ENCODE results near the gene TTR.
A peak's percentile ranks its signal among the peaks of the same experiment; 100 is the strongest.

The TTR gene

GRCh38 chr18:31573051-31573450, 18.6 kb upstream of the TTR start:
- Mint-ChIP-seq H3K4me1 (peaks cover 6% of the 10 kb centered on the region), H3K27ac (peak overlapping the region in 1 of 2 donors; percentile 15), H3K9me3 (no peaks in the 10 kb centered on the region), H3K27me3 (no peaks in the 10 kb centered on the region), H3K4me3 (no peak overlapping the region)
- DNase-seq (no peak), ATAC-seq (no peak)

GRCh38 chr18:31574359-31574758, 17.3 kb upstream of the TTR start:
- ATAC-seq (no peak), DNase-seq (no peak)
- no peak overlapping the region for H3K4me3 Mint-ChIP-seq
- peaks cover 6% of the 10 kb centered on the region for H3K4me1 Mint-ChIP-seq
- no peaks in the 10 kb centered on the region for H3K9me3 Mint-ChIP-seq
- no peaks in the 10 kb centered on the region for H3K27me3 Mint-ChIP-seq
- no peak overlapping the region for H3K27ac Mint-ChIP-seq

GRCh38 chr18:31575515-31576257, 16.0 kb upstream of the TTR start:
- DNase-seq (no peak), ATAC-seq (no peak)
- H3K27me3 Mint-ChIP-seq: no peaks in the 10 kb centered on the region
- peaks cover 6% of the 10 kb centered on the region for H3K4me1 Mint-ChIP-seq
- no peak overlapping the region for H3K27ac Mint-ChIP-seq
- H3K9me3 Mint-ChIP-seq: no peaks in the 10 kb centered on the region
- no peak overlapping the region for H3K4me3 Mint-ChIP-seq

GRCh38 chr18:31576670-31577069, 15.0 kb upstream of the TTR start:
- Mint-ChIP-seq H3K27ac (no peak overlapping the region), H3K27me3 (no peaks in the 10 kb centered on the region), H3K4me1 (peaks cover 6% of the 10 kb centered on the region), H3K9me3 (no peaks in the 10 kb centered on the region), H3K4me3 (no peak overlapping the region)
- DNase-seq (no peak), ATAC-seq (no peak)

GRCh38 chr18:31577195-31577594, 14.5 kb upstream of the TTR start:
- H3K27me3 Mint-ChIP-seq: no peaks in the 10 kb centered on the region
- peaks cover 1% of the 10 kb centered on the region for H3K4me1 Mint-ChIP-seq
- DNase-seq (no peak), ATAC-seq (no peak)
- no peak overlapping the region for H3K4me3 Mint-ChIP-seq
- H3K27ac Mint-ChIP-seq: no peak overlapping the region
- H3K9me3 Mint-ChIP-seq: no peaks in the 10 kb centered on the region

GRCh38 chr18:31578126-31578525, 13.6 kb upstream of the TTR start:
- Mint-ChIP-seq H3K9me3 (no peaks in the 10 kb centered on the region), H3K4me3 (no peak overlapping the region), H3K4me1 (no peaks in the 10 kb centered on the region), H3K27me3 (no peaks in the 10 kb centered on the region), H3K27ac (no peak overlapping the region)
- ATAC-seq: no peak
- no peak for DNase-seq

- Mint-ChIP-seq H3K4me3 (no peak overlapping the region), H3K27me3 (no peaks in the 10 kb centered on the region), H3K4me1 (no peaks in the 10 kb centered on the region), H3K9me3 (no peaks in the 10 kb centered on the region), H3K27ac (no peak overlapping the region)
- ATAC-seq: no peak
- no peak for DNase-seq
These were observed 12.3 kb upstream of the TTR start for GRCh38 chr18:31579375-31579774.

GRCh38 chr18:31581498-31582197, 10.0 kb upstream of the TTR start:
- DNase-seq (no peak), ATAC-seq (no peak)
- no peaks in the 10 kb centered on the region for H3K4me1 Mint-ChIP-seq
- H3K27ac Mint-ChIP-seq: no peak overlapping the region
- no peak overlapping the region for H3K4me3 Mint-ChIP-seq
- no peaks in the 10 kb centered on the region for H3K9me3 Mint-ChIP-seq
- H3K27me3 Mint-ChIP-seq: no peaks in the 10 kb centered on the region

GRCh38 chr18:31583185-31583854, 8.4 kb upstream of the TTR start:
- no peaks in the 10 kb centered on the region for H3K9me3 Mint-ChIP-seq
- DNase-seq (no peak), ATAC-seq (no peak)
- no peak overlapping the region for H3K4me3 Mint-ChIP-seq
- H3K4me1 Mint-ChIP-seq: no peaks in the 10 kb centered on the region
- H3K27me3 Mint-ChIP-seq: peaks cover 2% of the 10 kb centered on the region
- no peak overlapping the region for H3K27ac Mint-ChIP-seq

GRCh38 chr18:31585991-31586390, 5.7 kb upstream of the TTR start:
- DNase-seq (no peak), ATAC-seq (no peak)
- no peak overlapping the region for H3K27ac Mint-ChIP-seq
- H3K9me3 Mint-ChIP-seq: no peaks in the 10 kb centered on the region
- no peaks in the 10 kb centered on the region for H3K4me1 Mint-ChIP-seq
- no peak overlapping the region for H3K4me3 Mint-ChIP-seq
- H3K27me3 Mint-ChIP-seq: peaks cover 14% of the 10 kb centered on the region

GRCh38 chr18:31586616-31587015, 5.1 kb upstream of the TTR start:
- Mint-ChIP-seq H3K4me3 (no peak overlapping the region), H3K4me1 (no peaks in the 10 kb centered on the region), H3K27ac (no peak overlapping the region), H3K27me3 (peaks cover 20% of the 10 kb centered on the region), H3K9me3 (no peaks in the 10 kb centered on the region)
- DNase-seq: no peak
- no peak for ATAC-seq

GRCh38 chr18:31587529-31587928, 4.1 kb upstream of the TTR start:
- peaks cover 23% of the 10 kb centered on the region for H3K27me3 Mint-ChIP-seq
- no peak overlapping the region for H3K27ac Mint-ChIP-seq
- H3K4me3 Mint-ChIP-seq: no peak overlapping the region
- H3K9me3 Mint-ChIP-seq: no peaks in the 10 kb centered on the region
- no peak for DNase-seq
- no peaks in the 10 kb centered on the region for H3K4me1 Mint-ChIP-seq
- no peak for ATAC-seq

- H3K27ac Mint-ChIP-seq: no peak overlapping the region
- ATAC-seq (no peak), DNase-seq (no peak)
- H3K4me3 Mint-ChIP-seq: no peak overlapping the region
- no peaks in the 10 kb centered on the region for H3K9me3 Mint-ChIP-seq
- H3K27me3 Mint-ChIP-seq: peaks cover 30% of the 10 kb centered on the region
- H3K4me1 Mint-ChIP-seq: no peaks in the 10 kb centered on the region
These were observed 1.1 kb upstream of the TTR start for GRCh38 chr18:31590570-31590969.

- DNase-seq (no peak), ATAC-seq (no peak)
- Mint-ChIP-seq H3K4me3 (no peak overlapping the region), H3K9me3 (no peaks in the 10 kb centered on the region), H3K27me3 (peaks cover 30% of the 10 kb centered on the region), H3K4me1 (no peaks in the 10 kb centered on the region), H3K27ac (no peak overlapping the region)
These were observed 564 bp upstream of the TTR start for GRCh38 chr18:31591113-31591512.

- H3K4me3 Mint-ChIP-seq: no peak overlapping the region
- no peak overlapping the region for H3K27ac Mint-ChIP-seq
- H3K9me3 Mint-ChIP-seq: no peaks in the 10 kb centered on the region
- ATAC-seq: no peak
- H3K4me1 Mint-ChIP-seq: no peaks in the 10 kb centered on the region
- peaks cover 30% of the 10 kb centered on the region for H3K27me3 Mint-ChIP-seq
- no peak for DNase-seq
These were observed 955 bp downstream of the TTR start for GRCh38 chr18:31592506-31593157.

Data from stimulated activated naive CD8-positive, alpha-beta T cell treated with anti-CD3 and anti-CD28 coated beads, Interleukin-15, amount 100 ng/mL, for 72 hours (primary cell).